HEK293 (cell line): ENCODE results near the gene AKAP11.

Source experiments
- CTCF ChIA-PET: fragments of 350-600 bp; formaldehyde crosslinking; extraction: SDS; loops from one replicate; lab custom pipeline; 2021; ENCODE audit warnings: antibody characterized with exemption; lab: Yijun Ruan, JAX
- POLR2A ChIA-PET: fragments of 300-600 bp; formaldehyde crosslinking; extraction: SDS; loops from one replicate; lab custom pipeline; 2020; ENCODE audit warnings: antibody characterized with exemption, inconsistent platforms; lab: Yijun Ruan, JAX
- H3K27ac ChIP-seq: fragments of 200-500 bp; sonication (Bioruptor generic); 2 replicates; pipeline ENCODE4 v1.5.1; 2014; ENCODE audit warnings: low read depth, low read length, control low read depth, inconsistent platforms; ENCODE audit errors: extremely low read depth
- H3K36me3 ChIP-seq, 2 experiments: fragments of 200-500 bp in 1 of 2; sonication (Bioruptor generic) in 1 of 2; 1 replicate in 1 of 2; 2 replicates in 1 of 2; pipeline ENCODE4 v1.5.1; 2014 to 2017; ENCODE audit warnings: inconsistent platforms in 2 of 2, low read length in 2 of 2; ENCODE audit not compliant: control insufficient read depth in 2 of 2, insufficient read depth in 1 of 2
- H3K4me1 ChIP-seq: fragments of 200-500 bp; sonication (Bioruptor generic); 2 replicates; pipeline ENCODE4 v1.5.1; 2014; ENCODE audit warnings: mild to moderate bottlenecking, low read length, inconsistent platforms; ENCODE audit not compliant: control insufficient read depth, insufficient read depth
- H3K4me3 ChIP-seq: 2 replicates; pipeline ENCODE4 v1.5.1; 2011; ENCODE audit warnings: low read depth, mild to moderate bottlenecking, control low read depth, low read length, moderate library complexity
- H3K9me3 ChIP-seq: fragments of 200-500 bp; sonication (Bioruptor generic); 2 replicates; pipeline ENCODE4 v1.5.1; 2014; ENCODE audit warnings: low read depth, low read length, inconsistent platforms; ENCODE audit not compliant: control insufficient read depth, insufficient read depth
- AEBP2 ChIP-seq: fragments of 450-650 bp; formaldehyde crosslinking; IDR thresholded peaks from 2 replicates; pipeline ENCODE4 v1.5.1; 2016; ENCODE audit warnings: missing biosample characterization, missing genetic modification characterization, borderline replicate concordance
- ATF2 ChIP-seq: fragments of 450-650 bp; formaldehyde crosslinking; IDR thresholded peaks from 2 replicates; pipeline ENCODE4 v1.5.1; 2016; ENCODE audit warnings: missing biosample characterization, missing genetic modification characterization, low read depth
- GLI2 ChIP-seq: fragments of 450-650 bp; formaldehyde crosslinking; IDR thresholded peaks from 2 replicates; pipeline ENCODE4; 2017; ENCODE audit warnings: missing biosample characterization, missing genetic modification characterization, low read depth, borderline replicate concordance
- HOXA7 ChIP-seq: sonication (generic); formaldehyde crosslinking; IDR thresholded peaks from 2 replicates; pipeline ENCODE4 v1.8.1; 2022; ENCODE audit warnings: missing genetic modification reagents, borderline replicate concordance
- PRDM2 ChIP-seq: fragments of 450-650 bp; formaldehyde crosslinking; IDR thresholded peaks from 2 replicates; pipeline ENCODE4 v1.5.1; 2016; ENCODE audit warnings: missing biosample characterization, missing genetic modification characterization, borderline replicate concordance
- REST ChIP-seq: fragments of 450-650 bp; formaldehyde crosslinking; IDR thresholded peaks from 2 replicates; pipeline ENCODE4 v1.5.1; 2016; ENCODE audit warnings: missing biosample characterization, missing genetic modification characterization
- ZFHX2 ChIP-seq: fragments of 450-650 bp; formaldehyde crosslinking; conservative IDR thresholded peaks from 2 replicates; pipeline ENCODE4 v1.5.1; 2016; ENCODE audit warnings: missing biosample characterization, missing genetic modification characterization
- ZNF280C ChIP-seq: fragments of 450-650 bp; formaldehyde crosslinking; IDR thresholded peaks from 2 replicates; pipeline ENCODE4 v1.5.1; 2016; ENCODE audit warnings: missing biosample characterization, missing genetic modification characterization
- ZNF311 ChIP-seq: fragments of 450-650 bp; formaldehyde crosslinking; IDR thresholded peaks from 2 replicates; pipeline ENCODE4 v1.5.1; 2017; ENCODE audit warnings: missing biosample characterization, missing genetic modification characterization, borderline replicate concordance
- ZNF518A ChIP-seq: fragments of 450-650 bp; formaldehyde crosslinking; conservative IDR thresholded peaks from 2 replicates; pipeline ENCODE4 v1.5.1; 2016; ENCODE audit warnings: low read depth, missing biosample characterization, missing genetic modification characterization
- ZNF560 ChIP-seq: fragments of 450-650 bp; formaldehyde crosslinking; IDR thresholded peaks from 2 replicates; pipeline ENCODE4 v1.5.1; 2017; ENCODE audit warnings: missing biosample characterization, missing genetic modification characterization, borderline replicate concordance
- ZNF585B ChIP-seq: fragments of 450-650 bp; formaldehyde crosslinking; IDR thresholded peaks from 2 replicates; pipeline ENCODE4 v1.5.1; 2016; ENCODE audit warnings: missing biosample characterization, missing genetic modification characterization
- ZSCAN16 ChIP-seq: fragments of 450-650 bp; formaldehyde crosslinking; IDR thresholded peaks from 2 replicates; pipeline ENCODE4 v1.5.1; 2016; ENCODE audit warnings: missing biosample characterization, missing genetic modification characterization

AKAP11 gene

GRCh38 chr13:42260903-42261654 lies 10.9 kb upstream of the AKAP11 start (continued):
- TF ChIP-seq ATF2 (tag by site-specific recombination) (no peak), AEBP2 (no peak), GLI2 (tag by site-specific recombination) (no peak), ZNF585B (no peak)

- POLR2A ChIA-PET, result no interaction called here
- no peaks in the 10 kb centered on the region for H3K9me3 ChIP-seq
These were observed 5.5 kb upstream of the AKAP11 start for GRCh38 chr13:42266473-42266872.

More at GRCh38 chr13:42266473-42266872, 5.5 kb upstream of the AKAP11 start:
- H3K4me1 ChIP-seq, result no peaks in the 10 kb centered on the region
- no peak for TF ChIP-seq ZFHX2 (tag by site-specific recombination)
- no peak for TF ChIP-seq PRDM2
- TF ChIP-seq ZNF280C, result no peak
- no peak for TF ChIP-seq ZNF560
- no peak for TF ChIP-seq REST (tag by site-specific recombination)
- TF ChIP-seq ZNF518A, result no peak
- TF ChIP-seq ZSCAN16 (tag by site-specific recombination), result no peak
- TF ChIP-seq HOXA7 (CRISPR knock-in tag), result no peak
- TF ChIP-seq ZNF311 (tag by site-specific recombination), result no peak
- CTCF ChIA-PET, result no interaction called here
- H3K36me3 ChIP-seq, result no peaks in the 10 kb centered on the region
- H3K4me3 ChIP-seq, result no peak overlapping the region
- H3K27ac ChIP-seq, result no peak overlapping the region
